GM18873 (cell line): ENCODE measurements around the gene RFXAP.

ENCODE experiments used
- ATAC-seq: cut with Tn5 transposase; IDR thresholded peaks from one replicate; pipeline ENCODE4 v1.9.1; 2021; ENCODE audit warnings: mild to moderate bottlenecking, moderate library complexity, moderate number of reproducible peaks; ENCODE audit not compliant: unreplicated experiment, low FRiP score

RFXAP gene

GRCh38 chr13:36862722-36863121 lies 43.7 kb downstream of the RFXAP start:
- no peak for ATAC-seq

- ATAC-seq = no peak
These were observed 46.2 kb downstream of the RFXAP start for GRCh38 chr13:36865265-36865664.

GRCh38 chr13:36866232-36866631 lies 47.2 kb downstream of the RFXAP start:
- no peak for ATAC-seq

GRCh38 chr13:36870050-36870692 lies 51.1 kb downstream of the RFXAP start:
- no peak for ATAC-seq

DNA sequence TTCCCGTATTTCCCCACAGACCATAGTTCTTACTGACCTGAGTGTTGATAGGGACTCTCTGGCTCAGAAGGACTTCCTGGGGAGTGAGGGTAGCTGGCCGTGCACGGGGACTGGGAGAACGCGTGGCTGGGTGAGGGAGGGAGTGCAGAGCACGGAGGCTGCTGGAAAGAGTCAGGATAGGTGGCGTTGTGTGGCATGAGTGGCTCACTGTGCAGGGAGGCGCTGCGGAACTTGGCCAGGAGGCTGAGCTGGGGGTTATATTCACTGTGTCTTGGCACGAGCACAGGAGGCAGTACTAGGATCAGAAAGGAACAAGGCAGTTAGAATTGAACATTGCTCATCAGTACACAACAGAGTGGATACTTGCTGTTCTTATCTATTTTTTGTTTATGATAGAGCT lies 53.6 kb downstream of the RFXAP start:
- ATAC-seq = no peak

GRCh38 chr13:36875431-36875830 lies 56.4 kb downstream of the RFXAP start:
- ATAC-seq = no peak

- no peak for ATAC-seq
These were observed 56.9 kb downstream of the RFXAP start for GRCh38 chr13:36875961-36876360.
